Esophagus (tissue), 2 donors: Measurements from ENCODE around the gene IL18R1. TPM values are rescaled to one million over a fixed set of nuclear protein-coding genes. Genes with fewer than 3 reads are reported as not detected.

ENCODE experiments used
- H3K27ac ChIP-seq, 2 donors: one replicate each; pipeline ENCODE4 v1.5.1; 2013; ENCODE audit warnings: low read depth in 2 of 2, mild to moderate bottlenecking in 2 of 2, inconsistent platforms in 1 of 2, low read length in 1 of 2, moderate library complexity in 1 of 2
- H3K27me3 ChIP-seq, 2 donors: one replicate each; pipeline ENCODE4 v1.6.1; 2013; ENCODE audit warnings: low read length in 2 of 2, control low read depth in 1 of 2, mild to moderate bottlenecking in 1 of 2; ENCODE audit not compliant: insufficient read depth in 2 of 2, control insufficient read depth in 1 of 2
- H3K36me3 ChIP-seq, 2 donors: one replicate each; pipeline ENCODE4 v1.6.1; 2013; ENCODE audit warnings: low read length in 1 of 2; ENCODE audit not compliant: control insufficient read depth in 2 of 2, insufficient read depth in 2 of 2
- H3K4me1 ChIP-seq, 2 donors: one replicate each; pipeline ENCODE4 v1.6.1; 2013; ENCODE audit warnings: low read length in 1 of 2; ENCODE audit not compliant: control insufficient read depth in 2 of 2, insufficient read depth in 2 of 2
- H3K4me3 ChIP-seq, 2 donors: one replicate each; pipeline ENCODE4 v1.5.1; 2013; ENCODE audit warnings: low read length in 2 of 2, mild to moderate bottlenecking in 2 of 2, low read depth in 1 of 2, moderate library complexity in 1 of 2
- H3K9me3 ChIP-seq, 2 donors: one replicate each; pipeline ENCODE4 v1.6.1; 2013; ENCODE audit warnings: mild to moderate bottlenecking in 2 of 2, low read depth in 1 of 2, low read length in 1 of 2, moderate library complexity in 1 of 2; ENCODE audit not compliant: control insufficient read depth in 2 of 2, insufficient read depth in 1 of 2
- WGBS, 2 donors: extraction: QIAGEN DNeasy Blood & Tissue Kit; methylation state at CpG; one replicate each; pipeline ENCODE4 v1.1.7; 2013; 5-methylcytosine and 5-hydroxymethylcytosine counted together
- polyA plus RNA-seq, 2 donors: library from polyadenylated mRNA; stranded (reverse); fragments of 200-250 nt; gene quantifications; one replicate each; pipeline ENCODE4 v1.2.3, GENCODE V29; 2013
- donor health status: healthy with polysubstance abuse.
- donor health status: Bipolar disorder and iron deficiency.

The IL18R1 gene
- polyA plus RNA-seq, 2 donors, result 0.83 to 0.95 TPM

DNA sequence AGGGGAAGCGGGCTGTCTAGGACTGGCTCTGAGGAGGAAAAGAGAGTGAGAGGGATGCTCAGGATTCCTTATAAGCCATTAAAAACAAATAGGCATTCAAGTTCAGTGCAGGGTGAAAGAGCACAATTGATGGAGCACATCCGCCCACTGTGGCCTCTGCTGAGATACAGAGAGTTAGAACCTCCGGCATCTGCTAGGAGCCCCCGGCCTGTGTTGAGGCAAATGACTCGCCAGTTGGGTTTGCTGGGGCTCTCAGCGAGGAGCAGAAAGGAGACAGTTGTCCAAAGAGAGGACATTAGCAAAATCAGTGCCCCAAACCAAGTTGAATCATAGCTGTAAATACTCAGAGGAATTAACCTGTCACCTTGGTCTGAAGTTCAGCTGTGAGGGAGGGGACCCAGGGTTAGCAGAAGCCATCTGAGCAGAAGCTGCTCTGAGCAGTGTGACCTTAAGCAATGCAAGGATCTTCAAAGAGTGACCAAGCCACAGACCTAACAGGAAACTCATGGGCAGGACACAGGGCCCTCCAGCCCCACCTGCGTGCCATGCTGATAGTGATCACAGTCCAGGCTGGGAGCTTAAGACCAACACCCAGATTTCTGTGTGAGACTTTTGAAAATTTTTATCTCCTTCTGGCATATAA is 44.0 kb downstream of the IL18R1 start:
- H3K27ac ChIP-seq, result no peak overlapping the region
- WGBS, 2 donors, result 84 to 87% methylated on average over 7 of the region's 7 CpGs
- no peaks in the 10 kb centered on the region for H3K36me3 ChIP-seq
- peaks cover 0 to 2% of the 10 kb centered on the region in 2 donors for H3K4me1 ChIP-seq
- no peaks in the 10 kb centered on the region for H3K27me3 ChIP-seq
- no peaks in the 10 kb centered on the region for H3K9me3 ChIP-seq
- H3K4me3 ChIP-seq, result no peak overlapping the region

GRCh38 chr2:102401456-102401855 is 45.9 kb downstream of the IL18R1 start:
- Histone ChIP-seq H3K4me1 (peaks cover 0 to 2% of the 10 kb centered on the region in 2 donors), H3K9me3 (no peaks in the 10 kb centered on the region), H3K27ac (no peak overlapping the region), H3K4me3 (no peak overlapping the region), H3K36me3 (no peaks in the 10 kb centered on the region), H3K27me3 (no peaks in the 10 kb centered on the region)

- Histone ChIP-seq H3K9me3 (no peaks in the 10 kb centered on the region), H3K36me3 (no peaks in the 10 kb centered on the region), H3K27ac (no peak overlapping the region), H3K4me1 (peaks cover 0 to 2% of the 10 kb centered on the region in 2 donors), H3K4me3 (no peak overlapping the region), H3K27me3 (no peaks in the 10 kb centered on the region)
- WGBS, 2 donors, result 91 to 92% methylated on average over 2 of the region's 2 CpGs
Measured at GRCh38 chr2:102401865-102402264, 46.3 kb downstream of the IL18R1 start.

- H3K9me3 ChIP-seq, result no peaks in the 10 kb centered on the region
- 90 to 93% methylated on average over 3 of the region's 3 CpGs for WGBS, 2 donors
- no peak overlapping the region for H3K4me3 ChIP-seq
- H3K27ac ChIP-seq, result no peak overlapping the region
- H3K27me3 ChIP-seq, result no peaks in the 10 kb centered on the region
- H3K36me3 ChIP-seq, result no peaks in the 10 kb centered on the region
- no peaks in the 10 kb centered on the region for H3K4me1 ChIP-seq
Measured at GRCh38 chr2:102410952-102411351, 55.4 kb downstream of the IL18R1 start.

GRCh38 chr2:102412199-102412598 is 56.6 kb downstream of the IL18R1 start:
- no peaks in the 10 kb centered on the region for H3K9me3 ChIP-seq
- no peaks in the 10 kb centered on the region for H3K4me1 ChIP-seq
- H3K27me3 ChIP-seq, result no peaks in the 10 kb centered on the region
- no peak overlapping the region for H3K27ac ChIP-seq
- 86 to 87% methylated on average over 3 of the region's 3 CpGs for WGBS, 2 donors
- H3K36me3 ChIP-seq, result no peaks in the 10 kb centered on the region
- no peak overlapping the region for H3K4me3 ChIP-seq

DNA sequence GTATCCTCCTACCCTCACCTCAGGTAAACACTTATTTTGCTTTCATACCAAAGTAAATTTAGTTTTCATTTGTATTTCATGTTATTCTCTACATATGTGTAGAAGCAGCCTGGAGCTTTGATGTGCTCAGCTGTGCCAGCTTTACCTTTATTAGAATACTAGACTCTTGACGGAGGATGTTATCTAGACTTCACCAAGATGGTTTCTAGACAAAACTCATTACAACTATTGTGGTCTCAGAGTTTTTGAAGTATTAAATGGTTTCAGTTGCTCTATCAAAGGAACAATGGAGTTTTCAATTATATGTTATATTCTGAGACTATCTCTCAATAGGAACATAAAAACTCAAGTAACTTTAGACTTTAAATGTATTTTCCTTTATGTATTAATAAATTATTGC is 62.4 kb downstream of the IL18R1 start:
- WGBS, 2 donors, result 70 to 81% methylated on average over 1 of the region's 1 CpG
- H3K36me3 ChIP-seq, result no peaks in the 10 kb centered on the region
- H3K4me3 ChIP-seq, result no peak overlapping the region
- H3K9me3 ChIP-seq, result no peaks in the 10 kb centered on the region
- no peak overlapping the region for H3K27ac ChIP-seq
- no peaks in the 10 kb centered on the region for H3K4me1 ChIP-seq
- no peaks in the 10 kb centered on the region for H3K27me3 ChIP-seq

DNA sequence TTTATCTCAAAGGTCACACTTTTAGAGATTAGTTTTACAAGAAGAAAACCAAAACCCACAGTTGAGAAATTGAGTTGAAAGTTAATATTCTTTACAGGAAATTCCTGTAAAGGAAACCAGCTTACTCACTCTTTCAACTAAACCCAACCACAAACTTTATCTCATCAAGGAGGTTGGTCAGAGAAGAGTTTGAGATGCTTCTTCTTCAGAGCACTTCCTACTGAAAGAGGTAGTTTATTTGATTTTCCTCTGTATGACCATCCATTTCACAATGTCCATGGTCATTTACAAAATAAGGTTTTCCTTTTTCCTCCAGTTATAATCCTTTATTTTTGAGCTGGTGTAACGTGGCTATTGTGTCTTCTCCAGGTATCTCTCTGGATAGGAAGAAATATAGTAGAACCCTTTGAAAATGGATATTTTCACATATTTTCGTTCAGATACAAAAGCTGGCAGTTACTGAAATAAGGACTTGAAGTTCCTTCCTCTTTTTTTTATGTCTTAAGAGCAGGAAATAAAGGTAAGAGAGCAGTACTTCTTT is 62.9 kb downstream of the IL18R1 start:
- Histone ChIP-seq H3K9me3 (no peaks in the 10 kb centered on the region), H3K4me3 (no peak overlapping the region), H3K27me3 (no peaks in the 10 kb centered on the region), H3K27ac (no peak overlapping the region), H3K36me3 (no peaks in the 10 kb centered on the region), H3K4me1 (no peaks in the 10 kb centered on the region)
- 51 to 52% methylated on average over 2 of the region's 2 CpGs for WGBS, 2 donors

- no peak overlapping the region for H3K27ac ChIP-seq
Measured at GRCh38 chr2:102420290-102420689, 64.7 kb downstream of the IL18R1 start.

GRCh38 chr2:102421890-102422759 is 66.5 kb downstream of the IL18R1 start:
- WGBS, 2 donors, result 79 to 81% methylated on average over 5 of the region's 5 CpGs
- H3K27ac ChIP-seq, result no peak overlapping the region

More at GRCh38 chr2:102420290-102420689, 64.7 kb downstream of the IL18R1 start:
- Histone ChIP-seq H3K4me3 (no peak overlapping the region), H3K4me1 (no peaks in the 10 kb centered on the region), H3K36me3 (no peaks in the 10 kb centered on the region), H3K27me3 (no peaks in the 10 kb centered on the region), H3K9me3 (no peaks in the 10 kb centered on the region)
- 81 to 91% methylated on average over 4 of the region's 4 CpGs for WGBS, 2 donors

More at GRCh38 chr2:102421890-102422759, 66.5 kb downstream of the IL18R1 start:
- Histone ChIP-seq H3K4me1 (no peaks in the 10 kb centered on the region), H3K9me3 (no peaks in the 10 kb centered on the region), H3K4me3 (no peak overlapping the region), H3K36me3 (no peaks in the 10 kb centered on the region), H3K27me3 (no peaks in the 10 kb centered on the region)
